ENCODE measurements around the gene PACRG. TPM values are rescaled to one million over a fixed set of nuclear protein-coding genes. Genes with fewer than 3 reads are reported as not detected.

Gene PACRG
- total and polyA plus RNA-seq, 4 donors: 0.47 to 3.8 (median 2.4) TPM

- Histone ChIP-seq H3K4me3 (ENCODE audit: low read depth in 1 of 3, low read length in 3 of 3) (no peak overlapping the region), H3K36me3 (ENCODE audit: control insufficient read depth in 4 of 4, insufficient read depth in 3 of 4, low read depth in 1 of 4, low read length in 3 of 4) (no peaks in the 10 kb centered on the region), H3K9me3 (ENCODE audit: control insufficient read depth in 4 of 4, low read length in 3 of 4) (no peaks in the 10 kb centered on the region), H3K4me1 (ENCODE audit: control insufficient read depth in 4 of 4, insufficient read depth in 4 of 4, low read length in 3 of 4) (no peaks in the 10 kb centered on the region), H3K27ac (ENCODE audit: low read depth in 1 of 2, low read length in 2 of 2) (no peak overlapping the region), H3K9ac (ENCODE audit: low read depth in 1 of 2, low read length in 2 of 2) (no peak overlapping the region), H3K27me3 (ENCODE audit: control insufficient read depth in 4 of 4, insufficient read depth in 4 of 4, low read length in 3 of 4) (no peaks in the 10 kb centered on the region)
- TF ChIP-seq HNF4A (conservative IDR thresholded peaks at IDR 0.05) (no peak), SP1 (IDR thresholded peaks at IDR 0.05) (no peak), RXRA (IDR thresholded peaks at IDR 0.05) (no peak), ATF3 (IDR thresholded peaks at IDR 0.05) (no peak), FOXA2 (IDR thresholded peaks at IDR 0.05) (no peak), EGR1 (IDR thresholded peaks at IDR 0.05; ENCODE audit: low read depth in 2 of 2) (no peak), GABPA (IDR thresholded peaks at IDR 0.05 in 1 of 2, conservative IDR thresholded peaks at IDR 0.05 in 1 of 2) (no peak), HNF4G (IDR thresholded peaks at IDR 0.05) (no peak)
- no peak for DNase-seq (ENCODE audit: low spot score)
- 88% methylated on average over 10 of the region's 10 CpGs for WGBS
These were observed 242.5 kb downstream of the PACRG start for GRCh38 chr6:162970246-162970645.

GRCh38 chr6:162971356-162971755 lies 243.6 kb downstream of the PACRG start:
- Histone ChIP-seq H3K4me1 (ENCODE audit: control insufficient read depth in 4 of 4, insufficient read depth in 4 of 4, low read length in 3 of 4) (no peaks in the 10 kb centered on the region), H3K9me3 (ENCODE audit: control insufficient read depth in 4 of 4, low read length in 3 of 4) (no peaks in the 10 kb centered on the region), H3K27me3 (ENCODE audit: control insufficient read depth in 4 of 4, insufficient read depth in 4 of 4, low read length in 3 of 4) (no peaks in the 10 kb centered on the region), H3K9ac (ENCODE audit: low read depth in 1 of 2, low read length in 2 of 2) (no peak overlapping the region), H3K27ac (ENCODE audit: low read depth in 1 of 2, low read length in 2 of 2) (no peak overlapping the region), H3K4me3 (ENCODE audit: low read depth in 1 of 3, low read length in 3 of 3) (no peak overlapping the region), H3K36me3 (ENCODE audit: control insufficient read depth in 4 of 4, insufficient read depth in 3 of 4, low read depth in 1 of 4, low read length in 3 of 4) (no peaks in the 10 kb centered on the region)
- WGBS: 97% methylated on average over 7 of the region's 7 CpGs
- TF ChIP-seq EGR1 (IDR thresholded peaks at IDR 0.05; ENCODE audit: low read depth in 2 of 2) (no peak), ZBTB33 (IDR thresholded peaks at IDR 0.05) (no peak), REST (IDR thresholded peaks at IDR 0.05) (no peak), ATF3 (IDR thresholded peaks at IDR 0.05) (no peak), JUND (IDR thresholded peaks at IDR 0.05) (no peak), TAF1 (conservative IDR thresholded peaks at IDR 0.05) (no peak), FOXA1 (IDR thresholded peaks at IDR 0.05) (no peak), RXRA (IDR thresholded peaks at IDR 0.05) (no peak), SP1 (IDR thresholded peaks at IDR 0.05) (no peak), RAD21 (IDR thresholded peaks at IDR 0.05) (no peak), HNF4A (conservative IDR thresholded peaks at IDR 0.05) (no peak), FOXA2 (IDR thresholded peaks at IDR 0.05) (no peak), YY1 (IDR thresholded peaks at IDR 0.05) (no peak), CTCF (IDR thresholded peaks at IDR 0.05; ENCODE audit: low read depth, low read length, missing input control) (no peak), MAX (IDR thresholded peaks at IDR 0.05) (no peak), NR2F2 (IDR thresholded peaks at IDR 0.05) (no peak), GABPA (IDR thresholded peaks at IDR 0.05 in 1 of 2, conservative IDR thresholded peaks at IDR 0.05 in 1 of 2) (no peak), HNF4G (IDR thresholded peaks at IDR 0.05) (no peak)
- DNase-seq (ENCODE audit: low spot score): no peak
